Keratinocyte (primary cell): ENCODE measurements around the gene DPM1. TPM values are rescaled to one million over a fixed set of nuclear protein-coding genes. Genes with fewer than 3 reads are reported as not detected.

ENCODE experiments used
- DNase-seq: peaks from one replicate; pipeline ENCODE4 v3.0.0-alpha.2; 2011; ENCODE audit warnings: low read depth, missing footprints, low spot score
- FAIRE-seq: peaks from 2 replicates; lab custom pipeline; 2011; peaks lifted over from hg19 to GRCh38; lab: Jason Lieb, UNC
- H2AFZ ChIP-seq: 2 replicates; pipeline ENCODE4 v1.6.0; 2012; ENCODE audit warnings: low read length, control low read depth, inconsistent platforms; ENCODE audit not compliant: control insufficient read depth
- H3K27ac ChIP-seq: 2 replicates; pipeline ENCODE4 v1.5.1; 2011; ENCODE audit warnings: low read length; ENCODE audit not compliant: control insufficient read depth, insufficient read depth
- H3K27me3 ChIP-seq: 3 replicates; pipeline ENCODE4 v1.6.0; 2011; ENCODE audit warnings: low read length; ENCODE audit not compliant: control insufficient read depth, insufficient read depth; ENCODE audit errors: extremely low read depth
- H3K36me3 ChIP-seq, 2 experiments: 2 replicates in 1 of 2; 3 replicates in 1 of 2; pipeline ENCODE4 v1.5.1; 2011; ENCODE audit warnings: low read length in 2 of 2, mild to moderate bottlenecking in 1 of 2; ENCODE audit not compliant: control insufficient read depth in 2 of 2, insufficient read depth in 2 of 2; ENCODE audit errors: extremely low read depth in 1 of 2
- H3K4me1 ChIP-seq: 3 replicates; pipeline ENCODE4 v1.5.1; 2011; ENCODE audit warnings: low read length; ENCODE audit not compliant: control insufficient read depth, insufficient read depth; ENCODE audit errors: extremely low read depth
- H3K4me2 ChIP-seq: 3 replicates; pipeline ENCODE4 v1.6.0; 2011; ENCODE audit warnings: low read depth, low read length; ENCODE audit not compliant: control insufficient read depth, insufficient read depth; ENCODE audit errors: extremely low read depth
- H3K4me3 ChIP-seq, 3 experiments: fragments of 200-600 bp in 1 of 3; sonication (generic) in 1 of 3; 2 replicates in 2 of 3; 3 replicates in 1 of 3; pipeline ENCODE4 v1.5.1; 2011 to 2016; ENCODE audit warnings: low read length in 3 of 3, mild to moderate bottlenecking in 3 of 3, control low read depth in 2 of 3, inconsistent platforms in 1 of 3, low read depth in 1 of 3, mixed read lengths in 1 of 3, mixed run types in 1 of 3, moderate library complexity in 1 of 3; ENCODE audit not compliant: control insufficient read depth in 2 of 3, insufficient read depth in 2 of 3; ENCODE audit errors: extremely low read depth in 1 of 3
- H3K79me2 ChIP-seq: 2 replicates; pipeline ENCODE4 v1.6.0; 2012; ENCODE audit warnings: low read length; ENCODE audit not compliant: control insufficient read depth, insufficient read depth
- H3K9ac ChIP-seq: 3 replicates; pipeline ENCODE4 v1.6.0; 2011; ENCODE audit warnings: low read length; ENCODE audit not compliant: control insufficient read depth, insufficient read depth; ENCODE audit errors: extremely low read depth
- H3K9me1 ChIP-seq: 3 replicates; pipeline ENCODE4 v1.6.0; 2011; ENCODE audit warnings: low read length; ENCODE audit not compliant: control insufficient read depth, insufficient read depth; ENCODE audit errors: extremely low read depth
- H3K9me3 ChIP-seq: 2 replicates; pipeline ENCODE4 v1.5.1; 2012; ENCODE audit warnings: low read depth, low read length; ENCODE audit not compliant: control insufficient read depth
- H4K20me1 ChIP-seq: 3 replicates; pipeline ENCODE4 v1.6.0; 2011; ENCODE audit warnings: low read length; ENCODE audit not compliant: control insufficient read depth, insufficient read depth; ENCODE audit errors: extremely low read depth
- EZH2 ChIP-seq: IDR thresholded peaks from one replicate; pipeline ENCODE4 v1.6.1; 2012; ENCODE audit warnings: inconsistent platforms, mild to moderate bottlenecking, low read length, moderate library complexity
- dilution Hi-C: fragments of 300-500 bp; cut with MboI; formaldehyde crosslinking; loops from one replicate; pipeline ENCODE4 v1.7.0; 2020; ENCODE audit warnings: low sequenced_read_pairs; ENCODE audit not compliant: extremely low pct_ligation_motif_present
- polyA plus RNA-seq, 5 experiments: library from polyadenylated mRNA; depleted of rRNA in 3 of 5; stranded (reverse) in 3 of 5; stranded (forward) in 1 of 5; unstranded in 1 of 5; fragments of >200 nt; gene quantifications; 1 replicate in 1 of 5; 2 replicates in 3 of 5; 3 replicates in 1 of 5; pipeline versions ENCODE4 v1.2.1 to v1.2.3, GENCODE V29; 2011 to 2012; ENCODE audit warnings: missing spikeins in 2 of 5, low read depth in 1 of 5, low replicate concordance in 1 of 5
- TF ChIP-seq, protein P1 (sequence below), 3 experiments: IDR thresholded peaks in 1 of 3; conservative IDR thresholded peaks in 1 of 3; optimal IDR thresholded peaks in 1 of 3; 2 replicates in 2 of 3; 3 replicates in 1 of 3; pipeline versions ENCODE3 to v1.5.1; 2011; ENCODE audit warnings: low read length in 3 of 3, mild to moderate bottlenecking in 3 of 3, moderate library complexity in 2 of 3, control low read depth in 1 of 3, inconsistent platforms in 1 of 3; ENCODE audit not compliant: insufficient read depth in 2 of 3; ENCODE audit errors: extremely low read depth in 1 of 3

Gene DPM1
- polyA plus RNA-seq, 1 donor (not counting 4 experiments of a cell fraction or from before 2014, with no cell fraction given) = 99.4 TPM

DNA sequence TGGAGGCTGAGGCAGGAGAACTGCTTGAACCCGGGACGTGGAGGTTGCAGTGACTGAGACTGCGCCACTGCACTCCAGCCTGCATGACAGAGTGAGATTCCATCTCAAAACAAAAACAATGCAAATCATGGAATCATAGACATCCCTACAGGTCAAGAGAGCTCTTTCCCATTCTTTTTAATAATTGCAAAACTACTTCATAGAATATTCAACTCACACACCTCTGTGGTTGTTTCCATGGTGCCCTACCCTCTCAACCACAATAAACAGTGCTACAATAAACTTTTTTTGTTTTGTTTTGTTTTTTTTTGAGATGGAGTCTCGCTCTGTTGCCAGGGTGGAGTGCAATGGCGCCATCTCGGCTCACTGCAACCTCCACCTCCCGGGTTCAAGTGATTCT, 15.3 kb downstream of the DPM1 start:
- H3K4me1 ChIP-seq = peaks cover 2% of the 10 kb centered on the region
- H3K9me3 ChIP-seq = no peaks in the 10 kb centered on the region
- no peak for TF ChIP-seq EZH2
- TF ChIP-seq, protein P1, sequence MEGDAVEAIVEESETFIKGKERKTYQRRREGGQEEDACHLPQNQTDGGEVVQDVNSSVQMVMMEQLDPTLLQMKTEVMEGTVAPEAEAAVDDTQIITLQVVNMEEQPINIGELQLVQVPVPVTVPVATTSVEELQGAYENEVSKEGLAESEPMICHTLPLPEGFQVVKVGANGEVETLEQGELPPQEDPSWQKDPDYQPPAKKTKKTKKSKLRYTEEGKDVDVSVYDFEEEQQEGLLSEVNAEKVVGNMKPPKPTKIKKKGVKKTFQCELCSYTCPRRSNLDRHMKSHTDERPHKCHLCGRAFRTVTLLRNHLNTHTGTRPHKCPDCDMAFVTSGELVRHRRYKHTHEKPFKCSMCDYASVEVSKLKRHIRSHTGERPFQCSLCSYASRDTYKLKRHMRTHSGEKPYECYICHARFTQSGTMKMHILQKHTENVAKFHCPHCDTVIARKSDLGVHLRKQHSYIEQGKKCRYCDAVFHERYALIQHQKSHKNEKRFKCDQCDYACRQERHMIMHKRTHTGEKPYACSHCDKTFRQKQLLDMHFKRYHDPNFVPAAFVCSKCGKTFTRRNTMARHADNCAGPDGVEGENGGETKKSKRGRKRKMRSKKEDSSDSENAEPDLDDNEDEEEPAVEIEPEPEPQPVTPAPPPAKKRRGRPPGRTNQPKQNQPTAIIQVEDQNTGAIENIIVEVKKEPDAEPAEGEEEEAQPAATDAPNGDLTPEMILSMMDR (optimal IDR thresholded peaks at IDR 0.05 in 1 of 3, IDR thresholded peaks at IDR 0.05 in 1 of 3, conservative IDR thresholded peaks at IDR 0.05 in 1 of 3; ENCODE audit: extremely low read depth in 1 of 3, insufficient read depth in 2 of 3, low read length in 3 of 3) = no peak
- no peak overlapping the region for H3K27ac ChIP-seq
- dilution Hi-C loops = no loop called here
- peaks cover 15 to 37% of the 10 kb centered on the region in 2 experiments for H3K36me3 ChIP-seq
- no peak overlapping the region for H2AFZ ChIP-seq
- no peaks in the 10 kb centered on the region for H3K9me1 ChIP-seq
- H3K9ac ChIP-seq = no peak overlapping the region
- H3K4me3 ChIP-seq = no peak overlapping the region
- H4K20me1 ChIP-seq = no peaks in the 10 kb centered on the region
- H3K79me2 ChIP-seq = peaks cover 2% of the 10 kb centered on the region
- H3K4me2 ChIP-seq = no peak overlapping the region
- H3K27me3 ChIP-seq = no peaks in the 10 kb centered on the region
- no peak for DNase-seq
- FAIRE-seq = no peak

DNA sequence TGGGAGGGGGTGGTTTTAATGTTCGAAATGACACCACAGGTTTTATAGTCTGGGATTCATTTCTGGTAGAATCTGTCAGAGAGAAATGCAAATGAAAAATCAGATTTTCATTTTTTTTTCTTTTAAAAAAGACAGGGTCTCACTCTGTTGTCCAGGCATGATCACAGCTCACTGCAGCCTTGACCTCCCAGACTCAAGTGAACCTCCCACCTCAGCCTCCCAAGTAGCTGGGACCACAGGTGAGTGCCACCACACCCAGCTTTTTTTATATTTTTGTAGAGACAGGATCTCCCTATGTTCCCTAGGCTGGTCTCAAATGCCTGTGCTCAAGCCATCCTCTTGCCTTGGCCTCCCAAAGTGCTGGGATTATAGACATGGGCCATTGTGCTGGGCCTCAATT, 24.7 kb downstream of the DPM1 start:
- TF ChIP-seq EZH2 = no peak
- TF ChIP-seq, protein P1 (optimal IDR thresholded peaks at IDR 0.05 in 1 of 3, IDR thresholded peaks at IDR 0.05 in 1 of 3, conservative IDR thresholded peaks at IDR 0.05 in 1 of 3; ENCODE audit: extremely low read depth in 1 of 3, insufficient read depth in 2 of 3, low read length in 3 of 3) = no peak
- Histone ChIP-seq H3K4me3 (no peak overlapping the region), H3K79me2 (peaks cover 18% of the 10 kb centered on the region), H3K9me3 (no peaks in the 10 kb centered on the region), H3K4me2 (no peak overlapping the region), H3K4me1 (peaks cover 11% of the 10 kb centered on the region), H2AFZ (no peak overlapping the region), H3K36me3 (peaks cover 15 to 18% of the 10 kb centered on the region in 2 experiments), H3K27me3 (no peaks in the 10 kb centered on the region), H3K9ac (no peak overlapping the region), H4K20me1 (no peaks in the 10 kb centered on the region), H3K27ac (no peak overlapping the region), H3K9me1 (no peaks in the 10 kb centered on the region)
- DNase-seq (no peak), FAIRE-seq (no peak)
- dilution Hi-C loops = no loop called here
